A549 (cell line): ENCODE measurements around the gene LRRC3C. TPM values are rescaled to one million over a fixed set of nuclear protein-coding genes. Genes with fewer than 3 reads are reported as not detected.
A peak's percentile ranks its signal among the peaks of the same experiment; 100 is the strongest.

Source experiments
- ATAC-seq, 2 experiments: fragments of 200-7000 bp in 1 of 2; fragments of >200 bp in 1 of 2; cut with Nextera tagmentation in 1 of 2; cut with Tn5 transposase in 1 of 2; 3 replicates each; pipeline versions ENCODE4 v1.8.0 to v1.9.1; 2018 to 2020; ENCODE audit warnings: mild to moderate bottlenecking in 1 of 2, moderate library complexity in 1 of 2
- CTCF ChIA-PET: fragments of 300-600 bp; sonication (Branson Sonifier 250); formaldehyde crosslinking; extraction: SDS; loops from one replicate; lab custom pipeline; 2021; ENCODE audit warnings: antibody characterized with exemption, inconsistent platforms; lab: Yijun Ruan, JAX
- POLR2A ChIA-PET: fragments of 350-600 bp; formaldehyde crosslinking; extraction: SDS; loops from one replicate; lab custom pipeline; 2021; ENCODE audit warnings: antibody characterized with exemption, inconsistent platforms; lab: Yijun Ruan, JAX
- DNase-seq, 2 experiments: peaks; one replicate each; pipeline versions ENCODE4 v3.0.0 to v3.0.0-alpha.2; 2011 to 2016; ENCODE audit warnings: low read depth in 1 of 2, low spot score in 1 of 2
- FAIRE-seq: peaks from 2 replicates; lab custom pipeline; 2011; peaks lifted over from hg19 to GRCh38; lab: Jason Lieb, UNC
- H3K27ac ChIP-seq, 2 experiments: fragments of >200 bp; sonication (Bioruptor Twin); formaldehyde crosslinking; 3 replicates each; pipeline ENCODE4 v1.5.1; 2016 to 2017
- H3K4me1 ChIP-seq: fragments of >200 bp; sonication (Bioruptor Twin); formaldehyde crosslinking; 3 replicates; pipeline ENCODE4 v1.6.1; 2016
- H3K4me2 ChIP-seq: fragments of >200 bp; sonication (Bioruptor Twin); formaldehyde crosslinking; 3 replicates; pipeline ENCODE4 v1.6.1; 2016
- H3K4me3 ChIP-seq: fragments of >200 bp; sonication (Bioruptor Twin); formaldehyde crosslinking; 3 replicates; pipeline ENCODE4 v1.5.1; 2016
- H3K9me3 ChIP-seq: fragments of >200 bp; sonication (Bioruptor Twin); formaldehyde crosslinking; 3 replicates; pipeline ENCODE4 v1.6.1; 2016
- CBX2 ChIP-seq: fragments of 200-600 bp; sonication (generic); IDR thresholded peaks from 2 replicates; pipeline ENCODE4 v1.6.1; 2016; ENCODE audit warnings: low read depth, mild to moderate bottlenecking, borderline replicate concordance
- CHD2 ChIP-seq: fragments of 150-350 bp; IDR thresholded peaks from 2 replicates; pipeline ENCODE4 v1.6.1; 2014; ENCODE audit warnings: low read length; ENCODE audit not compliant: partially characterized antibody
- CHD4 ChIP-seq: fragments of 200-600 bp; sonication (generic); IDR thresholded peaks from 2 replicates; pipeline ENCODE4 v1.6.1; 2016; ENCODE audit warnings: antibody characterized with exemption, mild to moderate bottlenecking, borderline replicate concordance
- EHMT2 ChIP-seq: fragments of 200-600 bp; sonication (generic); IDR thresholded peaks from 2 replicates; pipeline ENCODE4 v1.6.1; 2016; ENCODE audit warnings: antibody characterized with exemption, low read depth, mild to moderate bottlenecking, moderate library complexity
- FOSB ChIP-seq: fragments of 250-450 bp; sonication (Bioruptor Pico); IDR thresholded peaks from 2 replicates; pipeline ENCODE4 v1.5.0; 2020; ENCODE audit warnings: mild to moderate bottlenecking, moderate library complexity
- FOSL2 ChIP-seq, 2 experiments: fragments of 450-650 bp in 1 of 2; fragments of >200 bp in 1 of 2; sonication (Bioruptor Twin) in 1 of 2; formaldehyde crosslinking; IDR thresholded peaks; 2 replicates each; pipeline versions ENCODE4 v1.5.0 to v1.6.1; 2016 to 2020; ENCODE audit warnings: mild to moderate bottlenecking in 1 of 2, moderate library complexity in 1 of 2
- GATA3 ChIP-seq: IDR thresholded peaks from 2 replicates; pipeline ENCODE4 v1.6.1; 2012; ENCODE audit warnings: borderline replicate concordance
- HDAC2 ChIP-seq: fragments of 200-600 bp; sonication (generic); IDR thresholded peaks from 2 replicates; pipeline ENCODE4 v1.6.1; 2016
- HEYL ChIP-seq: fragments of 250-450 bp; sonication (Bioruptor Pico); IDR thresholded peaks from 2 replicates; pipeline ENCODE4 v1.8.0; 2021; ENCODE audit warnings: mild to moderate bottlenecking, moderate library complexity
- HOXB13 ChIP-seq: fragments of 250-450 bp; sonication (Bioruptor Pico); IDR thresholded peaks from 2 replicates; pipeline ENCODE4 v1.5.0; 2020; ENCODE audit warnings: low read depth, mild to moderate bottlenecking, moderate library complexity
- JUN ChIP-seq, 2 experiments: fragments of >200 bp; sonication (Bioruptor Twin); formaldehyde crosslinking; IDR thresholded peaks; 2 replicates in 1 of 2; 3 replicates in 1 of 2; pipeline ENCODE4 v1.6.1; 2016 to 2017
- KDM1A ChIP-seq: fragments of 200-600 bp; sonication (generic); IDR thresholded peaks from 2 replicates; pipeline ENCODE4 v1.6.1; 2016; ENCODE audit warnings: low read depth, mild to moderate bottlenecking
- MAFK ChIP-seq: fragments of 450-650 bp; IDR thresholded peaks from 2 replicates; pipeline ENCODE4 v1.6.1; 2014; ENCODE audit not compliant: partially characterized antibody
- NPAS2 ChIP-seq: fragments of 250-450 bp; sonication (Bioruptor Pico); IDR thresholded peaks from 2 replicates; pipeline ENCODE4 v1.8.0; 2022; ENCODE audit warnings: mild to moderate bottlenecking, moderate library complexity, borderline replicate concordance
- PHF8 ChIP-seq: fragments of 200-600 bp; sonication (generic); IDR thresholded peaks from 2 replicates; pipeline ENCODE4 v1.6.1; 2016; ENCODE audit warnings: low read depth, mild to moderate bottlenecking, antibody characterized with exemption, moderate library complexity, borderline replicate concordance
- RAD21 ChIP-seq, 2 experiments: fragments of >200 bp in 1 of 2; sonication (Bioruptor Twin) in 1 of 2; formaldehyde crosslinking in 1 of 2; IDR thresholded peaks in 1 of 2; conservative IDR thresholded peaks in 1 of 2; 2 replicates in 1 of 2; 3 replicates in 1 of 2; pipeline ENCODE4 v1.6.1; 2012 to 2018; ENCODE audit warnings: inconsistent platforms in 1 of 2
- RNF2 ChIP-seq: fragments of 200-600 bp; sonication (generic); IDR thresholded peaks from 2 replicates; pipeline ENCODE4 v1.6.1; 2016; ENCODE audit warnings: low read depth, mild to moderate bottlenecking, antibody characterized with exemption, moderate library complexity, borderline replicate concordance
- SREBF2 ChIP-seq: fragments of 450-650 bp; IDR thresholded peaks from 2 replicates; pipeline ENCODE4 v1.6.1; 2014; ENCODE audit warnings: mild to moderate bottlenecking, moderate library complexity
- ZC3H11A ChIP-seq: fragments of 450-650 bp; IDR thresholded peaks from 2 replicates; pipeline ENCODE4 v1.6.1; 2014; ENCODE audit warnings: antibody characterized with exemption, mild to moderate bottlenecking
- ZNF302 ChIP-seq: fragments of 250-450 bp; sonication (Bioruptor Pico); IDR thresholded peaks from 2 replicates; pipeline ENCODE4 v1.9.0; 2021; ENCODE audit warnings: inconsistent platforms, mild to moderate bottlenecking, moderate library complexity
- WGBS: methylation state at CpG from one replicate; pipeline ENCODE4 v1.1.6; 2017; ENCODE audit errors: missing lambda C conversion rate; 5-methylcytosine and 5-hydroxymethylcytosine counted together
- polyA plus RNA-seq, 4 experiments: library from polyadenylated mRNA; depleted of rRNA in 3 of 4; stranded (reverse); fragments of >200 nt; fragmentation: RNase III in 1 of 4; extraction: RNeasy Plus Mini Kit Qiagen cat#74134 plus additional on column Dnase treatment in 1 of 4; gene quantifications; 2 replicates in 3 of 4; 3 replicates in 1 of 4; pipeline ENCODE4 v1.2.3, GENCODE V29; 2011 to 2017
- TF ChIP-seq, protein P1 (sequence below): fragments of >200 bp; sonication (Bioruptor Twin); formaldehyde crosslinking; IDR thresholded peaks from 3 replicates; pipeline ENCODE4 v1.5.1; 2016
- TF ChIP-seq, protein P2 (sequence below): fragments of 450-650 bp; IDR thresholded peaks from 2 replicates; pipeline ENCODE4 v1.6.1; 2014; ENCODE audit warnings: antibody characterized with exemption

LRRC3C gene
- polyA plus RNA-seq, 2 of the 4 experiments (the other 2 are of a cell fraction): not detected

GRCh38 chr17:39939588-39940419, 12.3 kb downstream of the LRRC3C start:
- Histone ChIP-seq H3K4me3 (no peak overlapping the region), H3K4me1 (peaks cover 11% of the 10 kb centered on the region), H3K27ac (peak overlapping the region in 1 of 2 experiments; percentile 67; a peak in 3 of 6 replicates), H3K4me2 (peak overlapping the region; percentile 22; the same call in 1 of the 3 replicates), H3K9me3 (no peaks in the 10 kb centered on the region)
- peak; percentile 51 for FAIRE-seq
- ChIA-PET POLR2A (interaction anchor here (0.6 to 0.8 kb wide), 3 partner anchors 10 to 40 kb away, joined by 3 to 6 read pairs (median 5); no protein-coding TSS in a partner anchor), CTCF (interaction anchor here (0.6 to 4.2 kb wide), 20 partner anchors 9 to 169 kb away, joined by 3 to 43 read pairs (median 5); partner anchors contain the start of genes CSF3, GSDMB, LRRC3C and ORMDL3)
- TF ChIP-seq FOSL2 (IDR thresholded peaks at IDR 0.05) (no peak), FOSL2 (CRISPR knock-in tag; IDR thresholded peaks at IDR 0.05) (0 out of 2 replicates have a peak, but pooled peaks have one; percentile 6), ZC3H11A (no peak), RAD21 (conservative IDR thresholded peaks at IDR 0.05 in 1 of 2, IDR thresholded peaks at IDR 0.05 in 1 of 2) (peak; percentile 33 to 54; a peak in 3 of 5 replicates), ZNF302 (CRISPR knock-in tag) (no peak), MAFK (peak; percentile 9), HEYL (CRISPR knock-in tag) (no peak), FOSB (no peak), HOXB13 (CRISPR knock-in tag) (no peak)
- TF ChIP-seq, protein P1, sequence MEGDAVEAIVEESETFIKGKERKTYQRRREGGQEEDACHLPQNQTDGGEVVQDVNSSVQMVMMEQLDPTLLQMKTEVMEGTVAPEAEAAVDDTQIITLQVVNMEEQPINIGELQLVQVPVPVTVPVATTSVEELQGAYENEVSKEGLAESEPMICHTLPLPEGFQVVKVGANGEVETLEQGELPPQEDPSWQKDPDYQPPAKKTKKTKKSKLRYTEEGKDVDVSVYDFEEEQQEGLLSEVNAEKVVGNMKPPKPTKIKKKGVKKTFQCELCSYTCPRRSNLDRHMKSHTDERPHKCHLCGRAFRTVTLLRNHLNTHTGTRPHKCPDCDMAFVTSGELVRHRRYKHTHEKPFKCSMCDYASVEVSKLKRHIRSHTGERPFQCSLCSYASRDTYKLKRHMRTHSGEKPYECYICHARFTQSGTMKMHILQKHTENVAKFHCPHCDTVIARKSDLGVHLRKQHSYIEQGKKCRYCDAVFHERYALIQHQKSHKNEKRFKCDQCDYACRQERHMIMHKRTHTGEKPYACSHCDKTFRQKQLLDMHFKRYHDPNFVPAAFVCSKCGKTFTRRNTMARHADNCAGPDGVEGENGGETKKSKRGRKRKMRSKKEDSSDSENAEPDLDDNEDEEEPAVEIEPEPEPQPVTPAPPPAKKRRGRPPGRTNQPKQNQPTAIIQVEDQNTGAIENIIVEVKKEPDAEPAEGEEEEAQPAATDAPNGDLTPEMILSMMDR: peak; percentile 47
- DNase-seq: peak; percentile 62 to 66
- ATAC-seq: peak; percentile 73 to 87
- WGBS: 46% methylated on average over 6 of the region's 6 CpGs

DNA sequence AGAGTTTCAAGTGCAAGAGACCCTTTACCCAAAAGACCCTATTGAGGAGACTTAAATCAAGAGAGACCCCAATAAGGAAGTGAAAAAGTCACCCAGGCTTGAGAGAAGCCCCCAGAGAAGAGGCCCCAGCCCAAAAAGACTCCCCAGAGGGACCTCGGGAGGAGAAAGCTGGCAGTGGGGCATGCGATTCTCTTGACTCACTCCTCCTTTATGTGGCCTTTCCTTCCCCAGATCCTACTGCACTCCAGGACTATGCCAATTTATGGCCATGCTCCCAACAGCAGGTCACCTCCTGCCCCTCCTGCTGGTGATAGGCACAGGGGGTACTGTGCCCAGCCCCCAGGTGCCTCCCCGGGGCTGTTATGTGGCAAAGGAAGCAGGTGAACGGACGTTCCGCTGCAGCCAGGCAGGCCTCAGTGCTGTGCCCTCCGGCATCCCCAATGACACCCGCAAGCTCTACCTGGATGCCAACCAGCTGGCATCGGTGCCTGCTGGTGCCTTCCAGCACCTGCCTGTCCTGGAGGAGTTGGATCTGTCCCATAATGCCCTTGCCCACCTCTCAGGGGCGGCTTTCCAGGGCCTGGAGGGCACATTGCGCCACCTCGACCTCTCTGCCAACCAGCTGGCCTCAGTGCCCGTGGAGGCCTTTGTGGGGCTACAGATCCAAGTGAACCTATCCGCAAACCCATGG, 16.3 kb downstream of the LRRC3C start:
- no peak for ATAC-seq
- 73% methylated on average over 14 of the region's 14 CpGs for WGBS
- Histone ChIP-seq H3K9me3 (no peaks in the 10 kb centered on the region), H3K27ac (no peak overlapping the region)
- TF ChIP-seq KDM1A: no peak
- no peak for TF ChIP-seq JUN (IDR thresholded peaks at IDR 0.05)
- no peak for TF ChIP-seq RNF2
- TF ChIP-seq ZC3H11A: no peak
- TF ChIP-seq HOXB13 (CRISPR knock-in tag): no peak
- TF ChIP-seq PHF8: no peak
- no peak for TF ChIP-seq NPAS2 (CRISPR knock-in tag)
- TF ChIP-seq, all 56 proteins: peak for 0
- DNase-seq (no peak), FAIRE-seq (no peak)
- no peak overlapping the region for H3K4me3 ChIP-seq
- POLR2A ChIA-PET: no interaction called here
- peaks cover 11% of the 10 kb centered on the region for H3K4me1 ChIP-seq
- H3K4me2 ChIP-seq: no peak overlapping the region
- CTCF ChIA-PET: interaction anchor here (1.2 to 1.7 kb wide), 3 partner anchors 12 to 84 kb away, joined by 3 to 9 read pairs (median 4); no protein-coding TSS in a partner anchor

DNA sequence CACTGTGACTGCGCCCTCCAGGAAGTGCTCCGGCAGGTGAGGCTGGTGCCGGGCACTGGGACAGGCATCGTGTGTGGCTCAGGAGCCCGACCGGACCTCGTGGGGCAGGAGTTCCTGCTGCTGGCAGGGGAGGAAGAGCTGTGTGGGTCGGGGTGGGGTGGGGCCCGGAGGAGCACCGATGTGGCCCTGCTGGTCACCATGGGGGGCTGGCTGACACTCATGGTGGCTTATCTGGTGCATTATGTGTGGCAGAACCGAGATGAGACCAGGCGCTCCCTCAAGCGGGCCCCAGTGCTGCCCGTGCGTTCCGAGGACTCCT, 16.8 kb downstream of the LRRC3C start:
- DNase-seq (no peak), FAIRE-seq (no peak), ATAC-seq (no peak)
- ChIA-PET POLR2A (no interaction called here), CTCF (interaction anchor here (1.3 to 1.7 kb wide), 2 partner anchors 13 to 15 kb away, joined by 3 to 9 read pairs; no protein-coding TSS in a partner anchor)
- TF ChIP-seq CHD4 (no peak), SREBF2 (no peak), HDAC2 (no peak), EHMT2 (no peak), CHD2 (no peak), HOXB13 (CRISPR knock-in tag) (no peak), ZC3H11A (no peak), CBX2 (no peak), FOSB (no peak), GATA3 (no peak), JUN (IDR thresholded peaks at IDR 0.05) (no peak), KDM1A (no peak)
- TF ChIP-seq, protein P2, sequence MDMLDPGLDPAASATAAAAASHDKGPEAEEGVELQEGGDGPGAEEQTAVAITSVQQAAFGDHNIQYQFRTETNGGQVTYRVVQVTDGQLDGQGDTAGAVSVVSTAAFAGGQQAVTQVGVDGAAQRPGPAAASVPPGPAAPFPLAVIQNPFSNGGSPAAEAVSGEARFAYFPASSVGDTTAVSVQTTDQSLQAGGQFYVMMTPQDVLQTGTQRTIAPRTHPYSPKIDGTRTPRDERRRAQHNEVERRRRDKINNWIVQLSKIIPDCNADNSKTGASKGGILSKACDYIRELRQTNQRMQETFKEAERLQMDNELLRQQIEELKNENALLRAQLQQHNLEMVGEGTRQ: no peak
- H3K4me1 ChIP-seq: peaks cover 14% of the 10 kb centered on the region
- 76% methylated on average over 12 of the region's 16 CpGs for WGBS
- no peak overlapping the region for H3K4me2 ChIP-seq
- H3K27ac ChIP-seq: no peak overlapping the region
- no peak overlapping the region for H3K4me3 ChIP-seq
- no peaks in the 10 kb centered on the region for H3K9me3 ChIP-seq
